Neural progenitor cell (in vitro differentiated cells): ENCODE results near the gene HOXB4.

Experiments
- EZH2 ChIP-seq: fragments of 200-600 bp; sonication (generic); IDR thresholded peaks from 2 replicates; pipeline ENCODE4 v1.6.1; 2017; ENCODE audit warnings: antibody characterized with exemption, mild to moderate bottlenecking, moderate library complexity
- EZH2phosphoT487 ChIP-seq: fragments of 200-600 bp; sonication (generic); IDR thresholded peaks from 2 replicates; pipeline ENCODE4 v1.6.1; 2017; ENCODE audit warnings: antibody characterized with exemption
- TF ChIP-seq, protein P1 (sequence below): fragments of 200-600 bp; sonication (generic); IDR thresholded peaks from 2 replicates; pipeline ENCODE4 v1.5.1; 2017; ENCODE audit warnings: antibody characterized with exemption, mild to moderate bottlenecking

DNA sequence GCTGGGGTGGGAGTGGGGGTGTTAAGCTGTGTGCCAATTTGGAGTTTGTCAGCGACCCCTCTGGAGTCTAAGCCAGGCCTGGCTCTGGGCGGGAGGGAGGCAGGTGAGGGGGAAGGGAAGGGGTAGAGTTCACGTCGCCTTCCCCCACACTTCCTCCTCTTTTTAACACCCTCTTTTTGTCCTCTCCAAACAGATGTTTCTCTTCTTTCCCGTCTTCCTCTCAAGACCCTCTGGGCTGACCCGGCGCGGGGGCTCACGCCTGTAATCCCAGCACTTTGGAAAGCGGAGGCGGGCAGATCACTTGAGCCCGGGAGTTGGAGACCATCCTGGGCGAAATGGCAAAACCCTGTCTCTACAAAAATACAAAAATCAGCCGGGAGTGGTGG is 50.6 kb downstream of the HOXB4 start:
- TF ChIP-seq, protein P1, sequence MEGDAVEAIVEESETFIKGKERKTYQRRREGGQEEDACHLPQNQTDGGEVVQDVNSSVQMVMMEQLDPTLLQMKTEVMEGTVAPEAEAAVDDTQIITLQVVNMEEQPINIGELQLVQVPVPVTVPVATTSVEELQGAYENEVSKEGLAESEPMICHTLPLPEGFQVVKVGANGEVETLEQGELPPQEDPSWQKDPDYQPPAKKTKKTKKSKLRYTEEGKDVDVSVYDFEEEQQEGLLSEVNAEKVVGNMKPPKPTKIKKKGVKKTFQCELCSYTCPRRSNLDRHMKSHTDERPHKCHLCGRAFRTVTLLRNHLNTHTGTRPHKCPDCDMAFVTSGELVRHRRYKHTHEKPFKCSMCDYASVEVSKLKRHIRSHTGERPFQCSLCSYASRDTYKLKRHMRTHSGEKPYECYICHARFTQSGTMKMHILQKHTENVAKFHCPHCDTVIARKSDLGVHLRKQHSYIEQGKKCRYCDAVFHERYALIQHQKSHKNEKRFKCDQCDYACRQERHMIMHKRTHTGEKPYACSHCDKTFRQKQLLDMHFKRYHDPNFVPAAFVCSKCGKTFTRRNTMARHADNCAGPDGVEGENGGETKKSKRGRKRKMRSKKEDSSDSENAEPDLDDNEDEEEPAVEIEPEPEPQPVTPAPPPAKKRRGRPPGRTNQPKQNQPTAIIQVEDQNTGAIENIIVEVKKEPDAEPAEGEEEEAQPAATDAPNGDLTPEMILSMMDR: no peak
- TF ChIP-seq EZH2 (peak; percentile 66), EZH2phosphoT487 (peak; percentile 58)
